HEK293 (cell line): ENCODE results near the gene PAF1.

Experiments used
- EGR2 ChIP-seq: fragments of 450-650 bp; formaldehyde crosslinking; IDR thresholded peaks from 2 replicates; pipeline ENCODE4 v1.5.1; 2016; ENCODE audit warnings: low read depth, missing biosample characterization, missing genetic modification characterization
- HOXD13 ChIP-seq: sonication (generic); formaldehyde crosslinking; IDR thresholded peaks from 2 replicates; pipeline ENCODE4 v1.8.0; 2022; ENCODE audit warnings: missing genetic modification reagents, borderline replicate concordance
- IKZF3 ChIP-seq: fragments of 450-650 bp; IDR thresholded peaks from 2 replicates; pipeline ENCODE4 v1.5.0; 2018; ENCODE audit warnings: missing biosample characterization, mild to moderate bottlenecking, missing genetic modification characterization, moderate library complexity
- KLF7 ChIP-seq: fragments of 450-650 bp; formaldehyde crosslinking; IDR thresholded peaks from 2 replicates; pipeline ENCODE4 v1.5.1; 2016; ENCODE audit warnings: missing biosample characterization, missing genetic modification characterization, borderline replicate concordance
- MEIS1 ChIP-seq: sonication (generic); formaldehyde crosslinking; IDR thresholded peaks from 2 replicates; pipeline ENCODE4 v1.8.1; 2022; ENCODE audit warnings: missing genetic modification reagents, mild to moderate bottlenecking, borderline replicate concordance
- SP3 ChIP-seq: fragments of 450-650 bp; formaldehyde crosslinking; IDR thresholded peaks from 2 replicates; pipeline ENCODE4 v1.5.1; 2016; ENCODE audit warnings: missing biosample characterization, missing genetic modification characterization
- WT1 ChIP-seq: fragments of 450-650 bp; formaldehyde crosslinking; IDR thresholded peaks from 2 replicates; pipeline ENCODE4 v1.5.1; 2016; ENCODE audit warnings: missing biosample characterization, missing genetic modification characterization
- YY2 ChIP-seq: fragments of 450-650 bp; formaldehyde crosslinking; IDR thresholded peaks from 2 replicates; pipeline ENCODE4 v1.5.1; 2016; ENCODE audit warnings: missing biosample characterization, missing genetic modification characterization
- ZBTB21 ChIP-seq: fragments of 450-650 bp; formaldehyde crosslinking; IDR thresholded peaks from 2 replicates; pipeline ENCODE4 v1.5.1; 2017; ENCODE audit warnings: missing biosample characterization, missing genetic modification characterization
- ZBTB8A ChIP-seq: fragments of 450-650 bp; formaldehyde crosslinking; IDR thresholded peaks from 2 replicates; pipeline ENCODE4 v1.5.1; 2016; ENCODE audit warnings: missing biosample characterization, missing genetic modification characterization
- ZNF132 ChIP-seq: fragments of 450-650 bp; formaldehyde crosslinking; IDR thresholded peaks from 2 replicates; pipeline ENCODE4 v1.5.1; 2017; ENCODE audit warnings: missing biosample characterization, missing genetic modification characterization, borderline replicate concordance
- ZNF133 ChIP-seq: fragments of 450-650 bp; formaldehyde crosslinking; IDR thresholded peaks from 2 replicates; pipeline ENCODE4 v1.5.1; 2016; ENCODE audit warnings: missing biosample characterization, missing genetic modification characterization
- ZNF16 ChIP-seq: fragments of 450-650 bp; formaldehyde crosslinking; IDR thresholded peaks from 2 replicates; pipeline ENCODE4 v1.5.1; 2016; ENCODE audit warnings: low read depth, missing biosample characterization, missing genetic modification characterization
- ZNF174 ChIP-seq: fragments of 450-650 bp; formaldehyde crosslinking; IDR thresholded peaks from 2 replicates; pipeline ENCODE4 v1.5.0; 2017; ENCODE audit warnings: missing biosample characterization, mild to moderate bottlenecking, missing genetic modification characterization
- ZNF175 ChIP-seq: fragments of 450-650 bp; formaldehyde crosslinking; IDR thresholded peaks from 2 replicates; pipeline ENCODE4 v1.5.1; 2016; ENCODE audit warnings: missing biosample characterization, missing genetic modification characterization
- ZNF350 ChIP-seq: fragments of 450-650 bp; formaldehyde crosslinking; IDR thresholded peaks from 2 replicates; pipeline ENCODE4 v1.5.0; 2017; ENCODE audit warnings: missing biosample characterization, mild to moderate bottlenecking, missing genetic modification characterization
- ZNF501 ChIP-seq: fragments of 450-650 bp; formaldehyde crosslinking; IDR thresholded peaks from 2 replicates; pipeline ENCODE4 v1.5.1; 2016; ENCODE audit warnings: missing biosample characterization, missing genetic modification characterization
- ZNF521 ChIP-seq: fragments of 450-650 bp; formaldehyde crosslinking; IDR thresholded peaks from 2 replicates; pipeline ENCODE4 v1.5.1; 2017; ENCODE audit warnings: missing biosample characterization, mild to moderate bottlenecking, missing genetic modification characterization
- ZNF529 ChIP-seq: fragments of 450-650 bp; formaldehyde crosslinking; IDR thresholded peaks from 2 replicates; pipeline ENCODE4 v1.5.1; 2017; ENCODE audit warnings: missing genetic modification characterization, missing biosample characterization; ENCODE audit not compliant: insufficient replicate concordance
- ZNF610 ChIP-seq: fragments of 450-650 bp; formaldehyde crosslinking; IDR thresholded peaks from 2 replicates; pipeline ENCODE4 v1.5.1; 2016; ENCODE audit warnings: missing biosample characterization, missing genetic modification characterization, borderline replicate concordance
- ZNF623 ChIP-seq: fragments of 450-650 bp; formaldehyde crosslinking; IDR thresholded peaks from 2 replicates; pipeline ENCODE4 v1.5.1; 2016; ENCODE audit warnings: missing biosample characterization, missing genetic modification characterization
- ZNF624 ChIP-seq: fragments of 450-650 bp; formaldehyde crosslinking; IDR thresholded peaks from 2 replicates; pipeline ENCODE4 v1.5.1; 2017; ENCODE audit warnings: missing biosample characterization, missing genetic modification characterization
- ZNF658 ChIP-seq: fragments of 450-650 bp; formaldehyde crosslinking; IDR thresholded peaks from 2 replicates; pipeline ENCODE4; 2016; ENCODE audit warnings: missing biosample characterization, missing genetic modification characterization
- ZNF670 ChIP-seq: fragments of 450-650 bp; formaldehyde crosslinking; IDR thresholded peaks from 2 replicates; pipeline ENCODE4 v1.5.1; 2016; ENCODE audit warnings: missing biosample characterization, missing genetic modification characterization, low read depth
- ZNF677 ChIP-seq: fragments of 450-650 bp; IDR thresholded peaks from 2 replicates; pipeline ENCODE4 v1.5.0; 2018; ENCODE audit warnings: missing biosample characterization, mild to moderate bottlenecking, missing genetic modification characterization, moderate library complexity
- ZNF701 ChIP-seq: fragments of 450-650 bp; formaldehyde crosslinking; IDR thresholded peaks from 2 replicates; pipeline ENCODE4 v1.5.1; 2016; ENCODE audit warnings: missing biosample characterization, missing genetic modification characterization
- ZNF843 ChIP-seq: fragments of 450-650 bp; formaldehyde crosslinking; IDR thresholded peaks from 2 replicates; pipeline ENCODE4 v1.5.1; 2016; ENCODE audit warnings: missing biosample characterization, missing genetic modification characterization
- TF ChIP-seq, protein P1 (sequence below): fragments of 450-650 bp; formaldehyde crosslinking; IDR thresholded peaks from 2 replicates; pipeline ENCODE4 v1.5.1; 2016; ENCODE audit warnings: missing biosample characterization, missing genetic modification characterization, low read depth
- TF ChIP-seq, protein P2 (sequence below): fragments of 450-650 bp; formaldehyde crosslinking; IDR thresholded peaks from 2 replicates; pipeline ENCODE4 v1.5.1; 2016; ENCODE audit warnings: missing biosample characterization, missing genetic modification characterization
- TF ChIP-seq, protein P3 (sequence below): fragments of 450-650 bp; formaldehyde crosslinking; IDR thresholded peaks from 2 replicates; pipeline ENCODE4 v1.5.1; 2016; ENCODE audit warnings: missing biosample characterization, missing genetic modification characterization
- TF ChIP-seq, protein P4 (sequence below): fragments of 450-650 bp; formaldehyde crosslinking; IDR thresholded peaks from 2 replicates; pipeline ENCODE4 v1.5.1; 2016; ENCODE audit warnings: missing biosample characterization, missing genetic modification characterization
- TF ChIP-seq, protein P5 (sequence below): fragments of 450-650 bp; formaldehyde crosslinking; IDR thresholded peaks from 2 replicates; pipeline ENCODE4 v1.5.1; 2016; ENCODE audit warnings: missing biosample characterization, missing genetic modification characterization
- TF ChIP-seq, protein P6 (sequence below): fragments of 450-650 bp; formaldehyde crosslinking; IDR thresholded peaks from 2 replicates; pipeline ENCODE4 v1.5.1; 2016; ENCODE audit warnings: missing biosample characterization, missing genetic modification characterization

The PAF1 gene

DNA sequence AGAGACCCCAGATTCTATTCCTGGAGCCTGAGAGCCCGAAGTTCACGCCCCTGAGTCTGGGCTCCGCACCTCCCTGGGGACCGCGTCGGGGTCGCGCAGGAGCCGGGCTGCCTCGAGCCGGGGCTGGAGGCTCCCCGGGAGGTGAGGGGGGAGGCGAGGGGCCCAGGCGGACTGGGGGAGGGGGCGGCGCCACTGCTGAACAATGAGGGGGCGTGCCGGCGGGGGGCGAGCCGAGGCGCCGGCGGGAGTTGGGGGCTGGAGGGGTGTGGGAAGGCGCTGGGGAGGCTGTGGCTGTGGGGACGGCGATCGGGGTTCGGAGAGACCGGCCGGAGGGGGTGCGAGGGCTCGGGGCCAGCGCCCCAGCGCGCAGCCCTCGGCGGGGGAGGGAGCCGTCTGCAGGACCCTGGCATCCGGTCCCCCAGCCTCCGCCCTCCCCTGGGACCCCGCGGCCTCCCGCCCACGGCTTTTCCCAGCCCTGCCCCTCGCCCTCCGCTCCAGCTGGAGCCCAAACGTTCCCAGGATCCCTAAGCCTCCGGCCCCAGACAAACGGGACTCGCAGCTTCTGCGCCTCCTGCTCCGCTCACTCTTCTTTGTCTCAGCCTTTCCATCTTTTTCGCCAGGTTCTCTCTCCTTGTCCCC, 22.5 kb upstream of the PAF1 start (continued):
- TF ChIP-seq, protein P1, sequence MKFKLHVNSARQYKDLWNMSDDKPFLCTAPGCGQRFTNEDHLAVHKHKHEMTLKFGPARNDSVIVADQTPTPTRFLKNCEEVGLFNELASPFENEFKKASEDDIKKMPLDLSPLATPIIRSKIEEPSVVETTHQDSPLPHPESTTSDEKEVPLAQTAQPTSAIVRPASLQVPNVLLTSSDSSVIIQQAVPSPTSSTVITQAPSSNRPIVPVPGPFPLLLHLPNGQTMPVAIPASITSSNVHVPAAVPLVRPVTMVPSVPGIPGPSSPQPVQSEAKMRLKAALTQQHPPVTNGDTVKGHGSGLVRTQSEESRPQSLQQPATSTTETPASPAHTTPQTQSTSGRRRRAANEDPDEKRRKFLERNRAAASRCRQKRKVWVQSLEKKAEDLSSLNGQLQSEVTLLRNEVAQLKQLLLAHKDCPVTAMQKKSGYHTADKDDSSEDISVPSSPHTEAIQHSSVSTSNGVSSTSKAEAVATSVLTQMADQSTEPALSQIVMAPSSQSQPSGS (tag by site-specific recombination): no peak
- TF ChIP-seq ZNF670 (tag by site-specific recombination) (no peak), ZNF677 (no peak), SP3 (tag by site-specific recombination) (peak; percentile 71), IKZF3 (tag by site-specific recombination) (peak; percentile 91), ZNF133 (tag by site-specific recombination) (no peak), ZNF623 (tag by site-specific recombination) (no peak), ZNF701 (tag by site-specific recombination) (no peak), ZNF610 (no peak), ZNF132 (tag by site-specific recombination) (no peak), ZNF658 (no peak), ZNF16 (tag by site-specific recombination) (no peak), ZNF624 (no peak), ZNF350 (no peak), ZNF175 (no peak), ZBTB21 (tag by site-specific recombination) (peak; percentile 19; the same call in 1 of the 2 replicates), YY2 (tag by site-specific recombination) (no peak), ZNF521 (tag by site-specific recombination) (no peak), WT1 (tag by site-specific recombination) (0 out of 2 replicates have a peak, but pooled peaks have one; percentile 1), EGR2 (tag by site-specific recombination) (peak; percentile 91), ZNF501 (tag by site-specific recombination) (no peak), ZNF843 (0 out of 2 replicates have a peak, but pooled peaks have one; percentile 14), ZNF529 (tag by site-specific recombination) (no peak), ZNF174 (tag by site-specific recombination) (no peak), MEIS1 (no peak), ZBTB8A (tag by site-specific recombination) (0 out of 2 replicates have a peak, but pooled peaks have one; percentile 48), KLF7 (tag by site-specific recombination) (no peak; the same call in 1 of the 2 replicates), HOXD13 (CRISPR knock-in tag) (no peak)
- TF ChIP-seq, protein P2, sequence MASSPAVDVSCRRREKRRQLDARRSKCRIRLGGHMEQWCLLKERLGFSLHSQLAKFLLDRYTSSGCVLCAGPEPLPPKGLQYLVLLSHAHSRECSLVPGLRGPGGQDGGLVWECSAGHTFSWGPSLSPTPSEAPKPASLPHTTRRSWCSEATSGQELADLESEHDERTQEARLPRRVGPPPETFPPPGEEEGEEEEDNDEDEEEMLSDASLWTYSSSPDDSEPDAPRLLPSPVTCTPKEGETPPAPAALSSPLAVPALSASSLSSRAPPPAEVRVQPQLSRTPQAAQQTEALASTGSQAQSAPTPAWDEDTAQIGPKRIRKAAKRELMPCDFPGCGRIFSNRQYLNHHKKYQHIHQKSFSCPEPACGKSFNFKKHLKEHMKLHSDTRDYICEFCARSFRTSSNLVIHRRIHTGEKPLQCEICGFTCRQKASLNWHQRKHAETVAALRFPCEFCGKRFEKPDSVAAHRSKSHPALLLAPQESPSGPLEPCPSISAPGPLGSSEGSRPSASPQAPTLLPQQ (tag by site-specific recombination): no peak
- TF ChIP-seq, protein P3, sequence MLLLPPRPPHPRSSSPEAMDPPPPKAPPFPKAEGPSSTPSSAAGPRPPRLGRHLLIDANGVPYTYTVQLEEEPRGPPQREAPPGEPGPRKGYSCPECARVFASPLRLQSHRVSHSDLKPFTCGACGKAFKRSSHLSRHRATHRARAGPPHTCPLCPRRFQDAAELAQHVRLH: no peak
- TF ChIP-seq, protein P4, sequence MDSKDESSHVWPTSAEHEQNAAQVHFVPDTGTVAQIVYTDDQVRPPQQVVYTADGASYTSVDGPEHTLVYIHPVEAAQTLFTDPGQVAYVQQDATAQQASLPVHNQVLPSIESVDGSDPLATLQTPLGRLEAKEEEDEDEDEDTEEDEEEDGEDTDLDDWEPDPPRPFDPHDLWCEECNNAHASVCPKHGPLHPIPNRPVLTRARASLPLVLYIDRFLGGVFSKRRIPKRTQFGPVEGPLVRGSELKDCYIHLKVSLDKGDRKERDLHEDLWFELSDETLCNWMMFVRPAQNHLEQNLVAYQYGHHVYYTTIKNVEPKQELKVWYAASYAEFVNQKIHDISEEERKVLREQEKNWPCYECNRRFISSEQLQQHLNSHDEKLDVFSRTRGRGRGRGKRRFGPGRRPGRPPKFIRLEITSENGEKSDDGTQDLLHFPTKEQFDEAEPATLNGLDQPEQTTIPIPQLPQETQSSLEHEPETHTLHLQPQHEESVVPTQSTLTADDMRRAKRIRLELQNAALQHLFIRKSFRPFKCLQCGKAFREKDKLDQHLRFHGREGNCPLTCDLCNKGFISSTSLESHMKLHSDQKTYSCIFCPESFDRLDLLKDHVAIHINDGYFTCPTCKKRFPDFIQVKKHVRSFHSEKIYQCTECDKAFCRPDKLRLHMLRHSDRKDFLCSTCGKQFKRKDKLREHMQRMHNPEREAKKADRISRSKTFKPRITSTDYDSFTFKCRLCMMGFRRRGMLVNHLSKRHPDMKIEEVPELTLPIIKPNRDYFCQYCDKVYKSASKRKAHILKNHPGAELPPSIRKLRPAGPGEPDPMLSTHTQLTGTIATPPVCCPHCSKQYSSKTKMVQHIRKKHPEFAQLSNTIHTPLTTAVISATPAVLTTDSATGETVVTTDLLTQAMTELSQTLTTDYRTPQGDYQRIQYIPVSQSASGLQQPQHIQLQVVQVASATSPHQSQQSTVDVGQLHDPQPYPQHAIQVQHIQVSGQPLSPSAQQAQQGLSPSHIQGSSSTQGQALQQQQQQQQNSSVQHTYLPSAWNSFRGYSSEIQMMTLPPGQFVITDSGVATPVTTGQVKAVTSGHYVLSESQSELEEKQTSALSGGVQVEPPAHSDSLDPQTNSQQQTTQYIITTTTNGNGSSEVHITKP (tag by site-specific recombination): no peak
- TF ChIP-seq, protein P5, sequence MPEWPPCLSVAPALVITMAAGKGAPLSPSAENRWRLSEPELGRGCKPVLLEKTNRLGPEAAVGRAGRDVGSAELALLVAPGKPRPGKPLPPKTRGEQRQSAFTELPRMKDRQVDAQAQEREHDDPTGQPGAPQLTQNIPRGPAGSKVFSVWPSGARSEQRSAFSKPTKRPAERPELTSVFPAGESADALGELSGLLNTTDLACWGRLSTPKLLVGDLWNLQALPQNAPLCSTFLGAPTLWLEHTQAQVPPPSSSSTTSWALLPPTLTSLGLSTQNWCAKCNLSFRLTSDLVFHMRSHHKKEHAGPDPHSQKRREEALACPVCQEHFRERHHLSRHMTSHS: no peak
- TF ChIP-seq, protein P6, sequence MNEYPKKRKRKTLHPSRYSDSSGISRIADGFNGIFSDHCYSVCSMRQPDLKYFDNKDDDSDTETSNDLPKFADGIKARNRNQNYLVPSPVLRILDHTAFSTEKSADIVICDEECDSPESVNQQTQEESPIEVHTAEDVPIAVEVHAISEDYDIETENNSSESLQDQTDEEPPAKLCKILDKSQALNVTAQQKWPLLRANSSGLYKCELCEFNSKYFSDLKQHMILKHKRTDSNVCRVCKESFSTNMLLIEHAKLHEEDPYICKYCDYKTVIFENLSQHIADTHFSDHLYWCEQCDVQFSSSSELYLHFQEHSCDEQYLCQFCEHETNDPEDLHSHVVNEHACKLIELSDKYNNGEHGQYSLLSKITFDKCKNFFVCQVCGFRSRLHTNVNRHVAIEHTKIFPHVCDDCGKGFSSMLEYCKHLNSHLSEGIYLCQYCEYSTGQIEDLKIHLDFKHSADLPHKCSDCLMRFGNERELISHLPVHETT (tag by site-specific recombination): no peak
